Heart right ventricle (tissue), 16 donors: ENCODE results near the gene C1QBP. TPM values are rescaled to one million over a fixed set of nuclear protein-coding genes. Genes with fewer than 3 reads are reported as not detected.

Experiments
- ATAC-seq, 8 donors: fragments of 200-7000 bp; cut with Tn5 transposase; one replicate each; pipeline ENCODE4 v1.9.1; 2020; ENCODE audit warnings: mild to moderate bottlenecking in 8 of 8, moderate library complexity in 8 of 8, moderate number of reproducible peaks in 1 of 8
- DNase-seq, 2 donors: peaks; one replicate each; pipeline ENCODE4 v3.0.0-alpha.2; 2020
- H3K27ac ChIP-seq, 10 donors: fragments of 200-600 bp; sonication (generic) in 2 of 10; one replicate each; pipeline versions ENCODE4 v1.5.0 to v1.8.0; 2020 to 2022; ENCODE audit warnings: mild to moderate bottlenecking in 3 of 10
- H3K27me3 ChIP-seq, 7 donors: fragments of 200-600 bp; one replicate each; pipeline ENCODE4 v1.8.0; 2021 to 2022; ENCODE audit warnings: mild to moderate bottlenecking in 2 of 7
- H3K36me3 ChIP-seq, 9 donors: fragments of 200-600 bp; sonication (generic) in 1 of 9; one replicate each; pipeline versions ENCODE4 v1.5.0 to v1.8.0; 2020 to 2022; ENCODE audit warnings: mild to moderate bottlenecking in 2 of 9
- H3K4me1 ChIP-seq, 9 donors: fragments of 200-600 bp; sonication (generic) in 1 of 9; one replicate each; pipeline versions ENCODE4 v1.5.0 to v1.8.0; 2020 to 2022; ENCODE audit warnings: mild to moderate bottlenecking in 4 of 9
- H3K4me3 ChIP-seq, 10 donors: fragments of 200-600 bp; sonication (generic) in 2 of 10; one replicate each; pipeline versions ENCODE4 v1.5.0 to v1.8.0; 2020 to 2022; ENCODE audit warnings: mild to moderate bottlenecking in 7 of 10, moderate library complexity in 2 of 10
- H3K9me3 ChIP-seq, 11 donors: fragments of 200-600 bp in 10 of 11; sonication (generic) in 2 of 11; one replicate each; pipeline versions ENCODE4 v1.5.0 to v1.8.0; 2013 to 2022; ENCODE audit warnings: mild to moderate bottlenecking in 2 of 11, control low read depth in 1 of 11, moderate library complexity in 1 of 11
- WGBS, 2 donors: extraction: QIAGEN DNeasy Blood & Tissue Kit; methylation state at CpG; one replicate each; pipeline ENCODE4 v1.1.7; 2013; ENCODE audit warnings: inconsistent platforms in 1 of 2; 5-methylcytosine and 5-hydroxymethylcytosine counted together
- intact Hi-C, 10 donors: fragments of 100-400 bp; cut with DNase I; formaldehyde crosslinking; loops; one replicate each; pipeline versions ENCODE4 v1.11.1 to v1.14.2; 2022
- polyA plus RNA-seq, 2 donors: library from polyadenylated mRNA; stranded (reverse); fragments of 200-250 nt; gene quantifications; one replicate each; pipeline ENCODE4 v1.2.3, GENCODE V29; 2013
- total RNA-seq, 10 donors: library from RNA; stranded (reverse); fragmentation: NEBNext Ultra II Directional in 3 of 10; extraction: Animal tissue kit (Norgen Biotek cat#: 25700) in 3 of 10; gene quantifications; one replicate each; pipeline versions ENCODE4 v1.2.1 to v1.2.4, GENCODE V29; 2021 to 2023
- TF ChIP-seq, protein P1 (sequence below), 9 donors: fragments of 200-600 bp; sonication (generic) in 2 of 9; IDR thresholded peaks; one replicate each; pipeline versions ENCODE4 v1.5.0 to v1.8.0; 2021 to 2022; ENCODE audit warnings: antibody characterized with exemption in 9 of 9, mild to moderate bottlenecking in 5 of 9, moderate library complexity in 1 of 9
- donor health status: Arrhythmogenic right ventricular cardiomyopathy.
- donor health status: ischemic (EF 13 %, LVEDD 7.1; RV severe dilation, severe dysfunction).
- donor health status: healthy with polysubstance abuse.
- donor health status: DM: no; HTN: yes; CAD: no.
- donor health status: DM: no; HTN: no; CAD: no.
- donor health status: ischemic (EF 25% LVEDD 6.9; RV normal size, moderate dysfunction).
- donor health status: ischemic (EF 25% LVEDD 5.7; RV mildly dilated, moderate dysfunction).
- donor health status: healthy.
- donor health status: DM: yes; HTN: yes; CAD: no.
- donor health status: Ischemic cardiomyopathy.
- donor health status: ischemic (EF 35%, LVEDD 5.7; RV mildly dilated, moderate dysfunction).
- donor health status: nonischemic (EF 11% LVEDD 7.7; RV severe dilation, severe dysfunction).
- donor health status: DM: yes; HTN: yes; CAD: no.
- donor health status: PGD.
- donor health status: ischemic (EF 29% LVEDD 5.4; RV normal size, mild dysfunction).
- donor health status: nonischemic (EF 23%, LVEDD 6.1; RV moderate dilation, normal function).

Gene C1QBP
- total and polyA plus RNA-seq, 12 donors: 59.9 to 159 (median 137) TPM

DNA sequence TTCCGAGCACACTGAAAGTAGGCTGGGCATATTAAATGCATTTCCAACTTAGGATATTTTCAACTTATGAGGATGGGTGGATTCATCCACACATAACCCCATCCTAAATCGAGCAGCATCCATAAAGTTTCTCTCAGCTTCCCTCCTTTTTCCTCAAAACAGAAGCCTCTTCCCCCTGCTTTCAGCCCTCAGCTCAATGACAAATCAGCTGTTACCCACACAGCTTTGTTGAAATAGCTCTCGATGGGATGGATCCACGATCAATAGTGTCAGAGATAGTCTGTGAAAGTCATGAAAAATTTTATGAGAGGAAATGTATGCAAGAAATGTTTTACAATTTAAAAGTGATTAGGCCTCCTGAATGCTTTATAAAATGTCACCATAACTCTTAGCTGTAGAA, 27.3 kb upstream of the C1QBP start:
- no peak overlapping the region for H3K27ac ChIP-seq
- DNase-seq: no peak
- peaks cover 0 to 34% (median 22%) of the 10 kb centered on the region in 9 donors for H3K4me1 ChIP-seq
- H3K36me3 ChIP-seq: peaks cover 0 to 19% (median 0%) of the 10 kb centered on the region in 9 donors
- ATAC-seq: no peak
- no peak overlapping the region for H3K4me3 ChIP-seq
- TF ChIP-seq, protein P1, sequence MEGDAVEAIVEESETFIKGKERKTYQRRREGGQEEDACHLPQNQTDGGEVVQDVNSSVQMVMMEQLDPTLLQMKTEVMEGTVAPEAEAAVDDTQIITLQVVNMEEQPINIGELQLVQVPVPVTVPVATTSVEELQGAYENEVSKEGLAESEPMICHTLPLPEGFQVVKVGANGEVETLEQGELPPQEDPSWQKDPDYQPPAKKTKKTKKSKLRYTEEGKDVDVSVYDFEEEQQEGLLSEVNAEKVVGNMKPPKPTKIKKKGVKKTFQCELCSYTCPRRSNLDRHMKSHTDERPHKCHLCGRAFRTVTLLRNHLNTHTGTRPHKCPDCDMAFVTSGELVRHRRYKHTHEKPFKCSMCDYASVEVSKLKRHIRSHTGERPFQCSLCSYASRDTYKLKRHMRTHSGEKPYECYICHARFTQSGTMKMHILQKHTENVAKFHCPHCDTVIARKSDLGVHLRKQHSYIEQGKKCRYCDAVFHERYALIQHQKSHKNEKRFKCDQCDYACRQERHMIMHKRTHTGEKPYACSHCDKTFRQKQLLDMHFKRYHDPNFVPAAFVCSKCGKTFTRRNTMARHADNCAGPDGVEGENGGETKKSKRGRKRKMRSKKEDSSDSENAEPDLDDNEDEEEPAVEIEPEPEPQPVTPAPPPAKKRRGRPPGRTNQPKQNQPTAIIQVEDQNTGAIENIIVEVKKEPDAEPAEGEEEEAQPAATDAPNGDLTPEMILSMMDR (IDR thresholded peaks at IDR 0.05): no peak
- no peaks in the 10 kb centered on the region for H3K9me3 ChIP-seq
- WGBS, 2 donors: 92 to 94% methylated on average over 4 of the region's 4 CpGs
- intact Hi-C loops: no loop called here
- H3K27me3 ChIP-seq: no peaks in the 10 kb centered on the region

DNA sequence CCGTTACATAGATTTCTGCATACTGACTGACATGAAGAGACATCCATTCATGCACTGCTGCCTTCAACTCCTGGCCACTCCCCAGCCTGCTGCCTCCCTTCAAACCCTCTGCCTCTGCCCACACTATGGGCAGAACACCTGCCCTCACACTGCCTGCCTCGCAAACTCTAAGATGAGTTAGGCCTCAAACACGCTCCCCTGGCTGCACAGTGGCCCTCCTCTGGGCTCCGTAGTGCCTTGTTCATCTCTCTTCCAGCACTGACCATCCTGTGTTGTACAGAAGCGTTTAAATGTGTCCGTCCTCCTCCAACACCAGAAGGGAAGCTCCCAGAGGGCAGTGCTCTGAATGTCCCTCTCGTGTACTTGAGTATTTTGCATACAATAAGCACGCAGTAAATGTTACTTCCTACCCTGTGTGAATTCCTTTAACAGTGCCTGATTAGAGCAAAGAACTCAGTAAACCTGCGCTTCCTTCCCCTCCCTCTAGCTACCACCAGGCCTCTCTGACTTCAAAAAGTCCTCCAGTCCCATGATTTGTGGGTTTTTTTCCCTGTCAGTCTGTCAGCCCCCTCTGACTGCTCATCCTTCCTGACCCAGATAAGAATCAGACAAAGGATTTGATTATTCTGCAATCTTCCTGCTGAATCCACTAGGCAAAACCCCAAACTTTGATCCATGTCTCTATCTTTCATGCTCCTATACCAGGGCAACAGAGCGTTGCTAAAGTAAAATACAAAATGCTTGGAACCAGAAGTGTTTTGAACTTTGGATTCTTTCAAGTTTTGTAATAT, 26.0 kb upstream of the C1QBP start:
- 84 to 88% methylated on average over 10 of the region's 10 CpGs for WGBS, 2 donors
- TF ChIP-seq, protein P1 (IDR thresholded peaks at IDR 0.05): no peak
- Histone ChIP-seq H3K27ac (no peak overlapping the region), H3K36me3 (peaks cover 0 to 29% (median 7%) of the 10 kb centered on the region in 9 donors), H3K9me3 (no peaks in the 10 kb centered on the region), H3K4me3 (no peak overlapping the region), H3K4me1 (peaks cover 0 to 34% (median 22%) of the 10 kb centered on the region in 9 donors), H3K27me3 (no peaks in the 10 kb centered on the region)
- DNase-seq (no peak), ATAC-seq (no peak)
- intact Hi-C loops: no loop called here

DNA sequence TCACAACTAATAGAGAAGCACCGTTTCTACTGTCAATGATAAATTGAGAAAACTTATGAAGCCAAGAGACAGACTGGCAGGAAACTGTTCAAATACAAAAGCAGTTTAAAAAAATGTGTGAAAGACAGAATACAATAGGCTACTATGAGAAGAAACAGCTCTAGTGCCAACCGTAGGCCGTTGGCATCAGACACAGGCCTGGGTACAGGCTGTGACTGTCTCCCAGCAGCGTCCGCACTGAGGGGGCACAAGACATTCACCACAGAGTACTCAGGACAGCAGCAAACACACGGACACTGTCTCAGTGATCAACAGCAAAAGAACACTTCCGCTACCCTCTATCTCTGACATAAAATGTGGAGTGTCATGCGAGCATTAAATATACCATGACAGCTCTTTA, 7.8 kb upstream of the C1QBP start:
- no peaks in the 10 kb centered on the region for H3K27me3 ChIP-seq
- no peaks in the 10 kb centered on the region for H3K4me1 ChIP-seq
- H3K27ac ChIP-seq: no peak overlapping the region
- H3K9me3 ChIP-seq: no peaks in the 10 kb centered on the region
- TF ChIP-seq, protein P1 (IDR thresholded peaks at IDR 0.05): no peak
- ATAC-seq (peak in 1 of 8 donors; percentile 53), DNase-seq (no peak)
- WGBS, 2 donors: 91 to 92% methylated on average over 8 of the region's 8 CpGs
- intact Hi-C loops: no loop called here
- H3K36me3 ChIP-seq: peaks cover 0 to 98% (median 45%) of the 10 kb centered on the region in 9 donors
- no peak overlapping the region for H3K4me3 ChIP-seq

DNA sequence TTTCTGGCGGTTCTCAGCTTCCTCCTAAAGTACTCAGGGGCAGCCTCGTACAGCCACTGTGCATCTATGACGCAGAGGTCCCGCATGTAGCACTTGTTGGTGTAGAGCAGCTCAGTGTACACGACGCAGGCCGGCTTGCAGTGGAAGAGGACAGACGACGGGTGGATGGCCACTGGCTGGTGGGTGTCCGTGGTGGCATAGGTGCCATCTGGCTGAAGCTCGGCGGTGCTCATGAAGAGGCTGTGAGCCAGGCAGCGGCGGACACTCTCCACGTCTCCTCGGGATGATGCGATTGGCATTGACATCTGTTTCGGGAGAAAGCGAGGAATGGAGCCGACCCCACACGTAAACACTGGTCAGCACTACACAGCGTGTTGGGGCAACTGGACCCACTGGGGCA, 5.3 kb upstream of the C1QBP start:
- Histone ChIP-seq H3K27ac (no peak overlapping the region), H3K4me1 (peaks cover 0 to 8% (median 6%) of the 10 kb centered on the region in 9 donors), H3K36me3 (peaks cover 0 to 82% (median 31%) of the 10 kb centered on the region in 9 donors), H3K9me3 (no peaks in the 10 kb centered on the region), H3K27me3 (no peaks in the 10 kb centered on the region), H3K4me3 (no peak overlapping the region)
- ATAC-seq (no peak), DNase-seq (no peak)
- TF ChIP-seq, protein P1 (IDR thresholded peaks at IDR 0.05): no peak
- intact Hi-C loops: loop anchor here in 1 of 10 donors (5.0 kb wide), 1 partner anchor 197 kb away; no protein-coding TSS in a partner anchor
- 93 to 96% methylated on average over 22 of the region's 22 CpGs for WGBS, 2 donors
